ENCODE data around the gene FRMD4A. TPM values are rescaled to one million over a fixed set of nuclear protein-coding genes. Genes with fewer than 3 reads are reported as not detected.
A peak's percentile ranks its signal among the peaks of the same experiment; 100 is the strongest.

FRMD4A gene
- total RNA-seq, 1 experiment from 2014 or later, result 7.1 TPM

- no peak overlapping the region for H2AFZ ChIP-seq (ENCODE audit: low read length)
- no peaks in the 10 kb centered on the region for H3K9me3 ChIP-seq (ENCODE audit: low read length)
- CTCF ChIA-PET, result no interaction called here
Observed at GRCh38 chr10:14326581-14326980, 4.1 kb downstream of the FRMD4A start.

GRCh38 chr10:14325325-14325955 is 5.3 kb downstream of the FRMD4A start:
- no peaks in the 10 kb centered on the region for H3K79me2 ChIP-seq (ENCODE audit: low read length)
- TF ChIP-seq, protein P1, sequence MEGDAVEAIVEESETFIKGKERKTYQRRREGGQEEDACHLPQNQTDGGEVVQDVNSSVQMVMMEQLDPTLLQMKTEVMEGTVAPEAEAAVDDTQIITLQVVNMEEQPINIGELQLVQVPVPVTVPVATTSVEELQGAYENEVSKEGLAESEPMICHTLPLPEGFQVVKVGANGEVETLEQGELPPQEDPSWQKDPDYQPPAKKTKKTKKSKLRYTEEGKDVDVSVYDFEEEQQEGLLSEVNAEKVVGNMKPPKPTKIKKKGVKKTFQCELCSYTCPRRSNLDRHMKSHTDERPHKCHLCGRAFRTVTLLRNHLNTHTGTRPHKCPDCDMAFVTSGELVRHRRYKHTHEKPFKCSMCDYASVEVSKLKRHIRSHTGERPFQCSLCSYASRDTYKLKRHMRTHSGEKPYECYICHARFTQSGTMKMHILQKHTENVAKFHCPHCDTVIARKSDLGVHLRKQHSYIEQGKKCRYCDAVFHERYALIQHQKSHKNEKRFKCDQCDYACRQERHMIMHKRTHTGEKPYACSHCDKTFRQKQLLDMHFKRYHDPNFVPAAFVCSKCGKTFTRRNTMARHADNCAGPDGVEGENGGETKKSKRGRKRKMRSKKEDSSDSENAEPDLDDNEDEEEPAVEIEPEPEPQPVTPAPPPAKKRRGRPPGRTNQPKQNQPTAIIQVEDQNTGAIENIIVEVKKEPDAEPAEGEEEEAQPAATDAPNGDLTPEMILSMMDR (conservative IDR thresholded peaks at IDR 0.05; ENCODE audit: low read depth, low read length), result peak; percentile 63
- TF ChIP-seq EZH2 (IDR thresholded peaks at IDR 0.05; ENCODE audit: low read length, unreplicated experiment), result no peak
- no peak overlapping the region for H3K9ac ChIP-seq (ENCODE audit: low read length)
- peak; percentile 58 for DNase-seq
- intact Hi-C loops (cut with micrococcal nuclease), result no loop called here
- no peak overlapping the region for H3K4me3 ChIP-seq (ENCODE audit: low read length)
- H3K27ac ChIP-seq (ENCODE audit: low read length), result no peak overlapping the region
- H3K27me3 ChIP-seq (ENCODE audit: low read length), result 0 out of 2 replicates have a peak, but pooled peaks cover 7% of the 10 kb centered on the region
- no TSS peak for BruUV-seq (replicated peaks)
- no peaks in the 10 kb centered on the region for H3K4me1 ChIP-seq (ENCODE audit: insufficient read depth, low read length)
- no peaks in the 10 kb centered on the region for H3K9me3 ChIP-seq (ENCODE audit: low read length)
- no peaks in the 10 kb centered on the region for H3K9me2 ChIP-seq (replicated peaks; ENCODE audit: low read length)
- ATAC-seq, result no peak
- H3F3A ChIP-seq (ENCODE audit: low read length, unreplicated experiment), result no peaks in the 10 kb centered on the region
- no peaks in the 10 kb centered on the region for H4K20me1 ChIP-seq (ENCODE audit: low read length)
- POLR2A ChIA-PET (ENCODE audit: unreplicated experiment), result no interaction called here
- CTCF ChIA-PET, result no interaction called here
- H2AFZ ChIP-seq (ENCODE audit: low read length), result no peak overlapping the region
- no peak overlapping the region for H3K4me2 ChIP-seq (ENCODE audit: low read length)
- H3K36me3 ChIP-seq (ENCODE audit: low read depth, low read length), result no peaks in the 10 kb centered on the region

More at GRCh38 chr10:14326581-14326980, 4.1 kb downstream of the FRMD4A start:
- Histone ChIP-seq H4K20me1 (ENCODE audit: low read length) (no peaks in the 10 kb centered on the region), H3K79me2 (ENCODE audit: low read length) (no peaks in the 10 kb centered on the region), H3K4me1 (ENCODE audit: insufficient read depth, low read length) (no peaks in the 10 kb centered on the region), H3K4me2 (ENCODE audit: low read length) (no peak overlapping the region), H3K9ac (ENCODE audit: low read length) (no peak overlapping the region), H3K36me3 (ENCODE audit: low read depth, low read length) (no peaks in the 10 kb centered on the region), H3K27me3 (ENCODE audit: low read length) (0 out of 2 replicates have a peak, but pooled peaks cover 7% of the 10 kb centered on the region), H3F3A (ENCODE audit: low read length, unreplicated experiment) (no peaks in the 10 kb centered on the region), H3K9me2 (replicated peaks; ENCODE audit: low read length) (no peaks in the 10 kb centered on the region), H3K4me3 (ENCODE audit: low read length) (no peak overlapping the region), H3K27ac (ENCODE audit: low read length) (no peak overlapping the region)
- DNase-seq, result no peak
- POLR2A ChIA-PET (ENCODE audit: unreplicated experiment), result no interaction called here
- TF ChIP-seq EZH2 (IDR thresholded peaks at IDR 0.05; ENCODE audit: low read length, unreplicated experiment), result no peak
- no peak for TF ChIP-seq EZH2phosphoT487 (IDR thresholded peaks at IDR 0.05; ENCODE audit: borderline replicate concordance, low read length)
- TF ChIP-seq, protein P1 (conservative IDR thresholded peaks at IDR 0.05; ENCODE audit: low read depth, low read length), result no peak
- BruUV-seq (replicated peaks), result no TSS peak
- ATAC-seq, result no peak
- intact Hi-C loops (cut with micrococcal nuclease), result no loop called here

GRCh38 chr10:14322526-14323188 is 8.1 kb downstream of the FRMD4A start:
- no peak for DNase-seq

More at GRCh38 chr10:14322526-14323188, 8.1 kb downstream of the FRMD4A start:
- Histone ChIP-seq H3K4me3 (ENCODE audit: low read length) (no peak overlapping the region), H3K9ac (ENCODE audit: low read length) (no peak overlapping the region), H3K4me1 (ENCODE audit: insufficient read depth, low read length) (no peaks in the 10 kb centered on the region), H3K27ac (ENCODE audit: low read length) (no peak overlapping the region), H3F3A (ENCODE audit: low read length, unreplicated experiment) (no peaks in the 10 kb centered on the region), H3K4me2 (ENCODE audit: low read length) (no peak overlapping the region), H3K36me3 (ENCODE audit: low read depth, low read length) (no peaks in the 10 kb centered on the region), H3K9me3 (ENCODE audit: low read length) (no peaks in the 10 kb centered on the region), H2AFZ (ENCODE audit: low read length) (no peak overlapping the region), H3K9me2 (replicated peaks; ENCODE audit: low read length) (no peaks in the 10 kb centered on the region), H4K20me1 (ENCODE audit: low read length) (no peaks in the 10 kb centered on the region), H3K79me2 (ENCODE audit: low read length) (no peaks in the 10 kb centered on the region), H3K27me3 (ENCODE audit: low read length) (0 out of 2 replicates have a peak, but pooled peaks cover 5% of the 10 kb centered on the region)
- ChIA-PET CTCF (no interaction called here), POLR2A (ENCODE audit: unreplicated experiment) (no interaction called here)
- no TSS peak for BruUV-seq (replicated peaks)
- intact Hi-C loops (cut with micrococcal nuclease), result no loop called here
- no peak for ATAC-seq
- TF ChIP-seq EZH2 (IDR thresholded peaks at IDR 0.05; ENCODE audit: low read length, unreplicated experiment) (no peak), EZH2phosphoT487 (IDR thresholded peaks at IDR 0.05; ENCODE audit: borderline replicate concordance, low read length) (no peak)
- TF ChIP-seq, protein P1 (conservative IDR thresholded peaks at IDR 0.05; ENCODE audit: low read depth, low read length), result no peak
